A549 (cell line): ENCODE data around the gene CPLANE2. TPM values are rescaled to one million over a fixed set of nuclear protein-coding genes. Genes with fewer than 3 reads are reported as not detected.

Experiments
- ATAC-seq, 2 experiments: fragments of 200-7000 bp in 1 of 2; fragments of >200 bp in 1 of 2; cut with Nextera tagmentation in 1 of 2; cut with Tn5 transposase in 1 of 2; 3 replicates each; pipeline versions ENCODE4 v1.8.0 to v1.9.1; 2018 to 2020; ENCODE audit warnings: mild to moderate bottlenecking in 1 of 2, moderate library complexity in 1 of 2
- CTCF ChIA-PET: fragments of 300-600 bp; sonication (Branson Sonifier 250); formaldehyde crosslinking; extraction: SDS; loops from one replicate; lab custom pipeline; 2021; ENCODE audit warnings: antibody characterized with exemption, inconsistent platforms; lab: Yijun Ruan, JAX
- POLR2A ChIA-PET: fragments of 350-600 bp; formaldehyde crosslinking; extraction: SDS; loops from one replicate; lab custom pipeline; 2021; ENCODE audit warnings: antibody characterized with exemption, inconsistent platforms; lab: Yijun Ruan, JAX
- DNase-seq, 2 experiments: peaks; one replicate each; pipeline versions ENCODE4 v3.0.0 to v3.0.0-alpha.2; 2011 to 2016; ENCODE audit warnings: low read depth in 1 of 2, low spot score in 1 of 2
- FAIRE-seq: peaks from 2 replicates; lab custom pipeline; 2011; peaks lifted over from hg19 to GRCh38; lab: Jason Lieb, UNC
- H3K27ac ChIP-seq, 2 experiments: fragments of >200 bp; sonication (Bioruptor Twin); formaldehyde crosslinking; 3 replicates each; pipeline ENCODE4 v1.5.1; 2016 to 2017
- H3K4me1 ChIP-seq: fragments of >200 bp; sonication (Bioruptor Twin); formaldehyde crosslinking; 3 replicates; pipeline ENCODE4 v1.6.1; 2016
- H3K4me2 ChIP-seq: fragments of >200 bp; sonication (Bioruptor Twin); formaldehyde crosslinking; 3 replicates; pipeline ENCODE4 v1.6.1; 2016
- H3K4me3 ChIP-seq: fragments of >200 bp; sonication (Bioruptor Twin); formaldehyde crosslinking; 3 replicates; pipeline ENCODE4 v1.5.1; 2016
- H3K9me3 ChIP-seq: fragments of >200 bp; sonication (Bioruptor Twin); formaldehyde crosslinking; 3 replicates; pipeline ENCODE4 v1.6.1; 2016
- BHLHE40 ChIP-seq: IDR thresholded peaks from 2 replicates; pipeline ENCODE4 v1.6.1; 2012; ENCODE audit warnings: low read depth, low read length, inconsistent platforms
- CEBPB ChIP-seq, 2 experiments: fragments of >200 bp in 1 of 2; sonication (Bioruptor Twin) in 1 of 2; formaldehyde crosslinking in 1 of 2; IDR thresholded peaks; 2 replicates each; pipeline ENCODE4 v1.6.1; 2012 to 2016
- EHF ChIP-seq: fragments of 250-450 bp; sonication (Bioruptor Pico); IDR thresholded peaks from 2 replicates; pipeline ENCODE4 v1.5.0; 2020; ENCODE audit warnings: mild to moderate bottlenecking
- FOSB ChIP-seq: fragments of 250-450 bp; sonication (Bioruptor Pico); IDR thresholded peaks from 2 replicates; pipeline ENCODE4 v1.5.0; 2020; ENCODE audit warnings: mild to moderate bottlenecking, moderate library complexity
- FOSL2 ChIP-seq, 2 experiments: fragments of 450-650 bp in 1 of 2; fragments of >200 bp in 1 of 2; sonication (Bioruptor Twin) in 1 of 2; formaldehyde crosslinking; IDR thresholded peaks; 2 replicates each; pipeline versions ENCODE4 v1.5.0 to v1.6.1; 2016 to 2020; ENCODE audit warnings: mild to moderate bottlenecking in 1 of 2, moderate library complexity in 1 of 2
- GATA3 ChIP-seq: IDR thresholded peaks from 2 replicates; pipeline ENCODE4 v1.6.1; 2012; ENCODE audit warnings: borderline replicate concordance
- HOXB13 ChIP-seq: fragments of 250-450 bp; sonication (Bioruptor Pico); IDR thresholded peaks from 2 replicates; pipeline ENCODE4 v1.5.0; 2020; ENCODE audit warnings: low read depth, mild to moderate bottlenecking, moderate library complexity
- HOXB5 ChIP-seq: fragments of 250-450 bp; sonication (Bioruptor Pico); IDR thresholded peaks from 2 replicates; pipeline ENCODE4 v1.5.0; 2020; ENCODE audit warnings: mild to moderate bottlenecking, moderate library complexity
- JUNB ChIP-seq: fragments of >200 bp; sonication (Bioruptor Twin); formaldehyde crosslinking; IDR thresholded peaks from 2 replicates; pipeline ENCODE4 v1.6.1; 2016
- KDM1A ChIP-seq: fragments of 200-600 bp; sonication (generic); IDR thresholded peaks from 2 replicates; pipeline ENCODE4 v1.6.1; 2016; ENCODE audit warnings: low read depth, mild to moderate bottlenecking
- NPAS2 ChIP-seq: fragments of 250-450 bp; sonication (Bioruptor Pico); IDR thresholded peaks from 2 replicates; pipeline ENCODE4 v1.8.0; 2022; ENCODE audit warnings: mild to moderate bottlenecking, moderate library complexity, borderline replicate concordance
- RAD21 ChIP-seq, 2 experiments: fragments of >200 bp in 1 of 2; sonication (Bioruptor Twin) in 1 of 2; formaldehyde crosslinking in 1 of 2; IDR thresholded peaks in 1 of 2; conservative IDR thresholded peaks in 1 of 2; 2 replicates in 1 of 2; 3 replicates in 1 of 2; pipeline ENCODE4 v1.6.1; 2012 to 2018; ENCODE audit warnings: inconsistent platforms in 1 of 2
- REST ChIP-seq: fragments of 200-600 bp; sonication (generic); IDR thresholded peaks from 2 replicates; pipeline ENCODE4 v1.6.1; 2016; ENCODE audit warnings: antibody characterized with exemption, mild to moderate bottlenecking, moderate library complexity
- SMC3 ChIP-seq: fragments of >200 bp; sonication (Bioruptor Twin); formaldehyde crosslinking; IDR thresholded peaks from 3 replicates; pipeline ENCODE4 v1.6.1; 2018; ENCODE audit warnings: inconsistent platforms
- ZC3H11A ChIP-seq: fragments of 450-650 bp; IDR thresholded peaks from 2 replicates; pipeline ENCODE4 v1.6.1; 2014; ENCODE audit warnings: antibody characterized with exemption, mild to moderate bottlenecking
- ZSCAN20 ChIP-seq: fragments of 250-450 bp; sonication (Bioruptor Pico); IDR thresholded peaks from 2 replicates; pipeline ENCODE4 v1.8.0; 2022; ENCODE audit warnings: mild to moderate bottlenecking, moderate library complexity
- WGBS: methylation state at CpG from one replicate; pipeline ENCODE4 v1.1.6; 2017; ENCODE audit errors: missing lambda C conversion rate; 5-methylcytosine and 5-hydroxymethylcytosine counted together
- polyA plus RNA-seq, 4 experiments: library from polyadenylated mRNA; depleted of rRNA in 3 of 4; stranded (reverse); fragments of >200 nt; fragmentation: RNase III in 1 of 4; extraction: RNeasy Plus Mini Kit Qiagen cat#74134 plus additional on column Dnase treatment in 1 of 4; gene quantifications; 2 replicates in 3 of 4; 3 replicates in 1 of 4; pipeline ENCODE4 v1.2.3, GENCODE V29; 2011 to 2017
- TF ChIP-seq, protein P1 (sequence below): fragments of >200 bp; sonication (Bioruptor Twin); formaldehyde crosslinking; IDR thresholded peaks from 3 replicates; pipeline ENCODE4 v1.5.1; 2016
- TF ChIP-seq, protein P2 (sequence below): IDR thresholded peaks from 2 replicates; pipeline ENCODE4 v1.6.1; 2012
- TF ChIP-seq, protein P3 (sequence below): fragments of >200 bp; sonication (Bioruptor Twin); formaldehyde crosslinking; IDR thresholded peaks from 3 replicates; pipeline ENCODE4 v1.6.1; 2016
- TF ChIP-seq, protein P4 (sequence below): fragments of 250-450 bp; sonication (Bioruptor Pico); IDR thresholded peaks from 2 replicates; pipeline ENCODE4 v1.5.0; 2021; ENCODE audit warnings: mild to moderate bottlenecking, moderate library complexity, borderline replicate concordance

CPLANE2 gene
- polyA plus RNA-seq, 2 of the 4 experiments (the other 2 are of a cell fraction): 2.4 to 3.7 TPM

GRCh38 chr1:16281765-16282164 is 44.8 kb upstream of the CPLANE2 start:
- H3K27ac ChIP-seq: no peak overlapping the region
- CTCF ChIA-PET: interaction anchor here (0.8 kb wide), 1 partner anchor 43 kb away, joined by 4 read pairs; no protein-coding TSS in a partner anchor

DNA sequence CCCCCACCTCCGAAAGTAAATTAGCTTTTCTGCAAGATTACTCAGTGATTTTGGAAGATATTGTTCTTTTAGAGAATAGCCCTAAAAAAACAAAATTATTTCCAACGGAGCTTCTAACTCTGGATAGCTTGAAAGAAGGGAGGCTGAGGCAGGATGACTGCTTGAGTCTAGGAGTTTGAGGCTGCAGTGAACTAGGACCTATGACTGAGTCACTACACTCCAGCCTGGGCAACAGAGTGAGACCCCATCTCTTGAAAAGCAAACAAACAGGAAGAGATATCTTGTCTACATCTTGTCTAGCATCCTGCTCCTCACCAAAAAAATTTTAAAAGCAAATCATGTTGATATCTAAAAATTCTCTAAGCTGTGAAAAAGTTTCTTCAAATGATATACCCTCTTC is 42.2 kb upstream of the CPLANE2 start:
- no peaks in the 10 kb centered on the region for H3K9me3 ChIP-seq
- CTCF ChIA-PET: interaction anchor here (1.0 to 1.3 kb wide), 2 partner anchors 16 to 18 kb away, joined by 3 to 5 read pairs; no protein-coding TSS in a partner anchor
- no peak overlapping the region for H3K4me3 ChIP-seq
- DNase-seq: no peak
- WGBS: 89% methylated on average over 2 of the region's 2 CpGs
- no peak overlapping the region for H3K4me2 ChIP-seq
- POLR2A ChIA-PET: no interaction called here
- FAIRE-seq: no peak
- ATAC-seq: no peak
- no peaks in the 10 kb centered on the region for H3K4me1 ChIP-seq
- H3K27ac ChIP-seq: no peak overlapping the region
- TF ChIP-seq, protein P1, sequence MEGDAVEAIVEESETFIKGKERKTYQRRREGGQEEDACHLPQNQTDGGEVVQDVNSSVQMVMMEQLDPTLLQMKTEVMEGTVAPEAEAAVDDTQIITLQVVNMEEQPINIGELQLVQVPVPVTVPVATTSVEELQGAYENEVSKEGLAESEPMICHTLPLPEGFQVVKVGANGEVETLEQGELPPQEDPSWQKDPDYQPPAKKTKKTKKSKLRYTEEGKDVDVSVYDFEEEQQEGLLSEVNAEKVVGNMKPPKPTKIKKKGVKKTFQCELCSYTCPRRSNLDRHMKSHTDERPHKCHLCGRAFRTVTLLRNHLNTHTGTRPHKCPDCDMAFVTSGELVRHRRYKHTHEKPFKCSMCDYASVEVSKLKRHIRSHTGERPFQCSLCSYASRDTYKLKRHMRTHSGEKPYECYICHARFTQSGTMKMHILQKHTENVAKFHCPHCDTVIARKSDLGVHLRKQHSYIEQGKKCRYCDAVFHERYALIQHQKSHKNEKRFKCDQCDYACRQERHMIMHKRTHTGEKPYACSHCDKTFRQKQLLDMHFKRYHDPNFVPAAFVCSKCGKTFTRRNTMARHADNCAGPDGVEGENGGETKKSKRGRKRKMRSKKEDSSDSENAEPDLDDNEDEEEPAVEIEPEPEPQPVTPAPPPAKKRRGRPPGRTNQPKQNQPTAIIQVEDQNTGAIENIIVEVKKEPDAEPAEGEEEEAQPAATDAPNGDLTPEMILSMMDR: no peak
- TF ChIP-seq ZC3H11A (no peak), CEBPB (IDR thresholded peaks at IDR 0.05) (no peak), RAD21 (conservative IDR thresholded peaks at IDR 0.05 in 1 of 2, IDR thresholded peaks at IDR 0.05 in 1 of 2) (no peak), BHLHE40 (no peak), REST (no peak), GATA3 (no peak), FOSL2 (IDR thresholded peaks at IDR 0.05) (no peak), FOSL2 (CRISPR knock-in tag; IDR thresholded peaks at IDR 0.05) (no peak), FOSB (CRISPR knock-in tag) (no peak), HOXB13 (CRISPR knock-in tag) (no peak), NPAS2 (no peak), SMC3 (no peak), ZSCAN20 (CRISPR knock-in tag) (no peak)
- TF ChIP-seq, protein P2, sequence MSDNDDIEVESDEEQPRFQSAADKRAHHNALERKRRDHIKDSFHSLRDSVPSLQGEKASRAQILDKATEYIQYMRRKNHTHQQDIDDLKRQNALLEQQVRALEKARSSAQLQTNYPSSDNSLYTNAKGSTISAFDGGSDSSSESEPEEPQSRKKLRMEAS: no peak
- TF ChIP-seq, protein P3, sequence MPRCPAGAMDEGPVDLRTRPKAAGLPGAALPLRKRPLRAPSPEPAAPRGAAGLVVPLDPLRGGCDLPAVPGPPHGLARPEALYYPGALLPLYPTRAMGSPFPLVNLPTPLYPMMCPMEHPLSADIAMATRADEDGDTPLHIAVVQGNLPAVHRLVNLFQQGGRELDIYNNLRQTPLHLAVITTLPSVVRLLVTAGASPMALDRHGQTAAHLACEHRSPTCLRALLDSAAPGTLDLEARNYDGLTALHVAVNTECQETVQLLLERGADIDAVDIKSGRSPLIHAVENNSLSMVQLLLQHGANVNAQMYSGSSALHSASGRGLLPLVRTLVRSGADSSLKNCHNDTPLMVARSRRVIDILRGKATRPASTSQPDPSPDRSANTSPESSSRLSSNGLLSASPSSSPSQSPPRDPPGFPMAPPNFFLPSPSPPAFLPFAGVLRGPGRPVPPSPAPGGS: no peak

More at GRCh38 chr1:16281765-16282164, 44.8 kb upstream of the CPLANE2 start:
- POLR2A ChIA-PET: no interaction called here
- no peak overlapping the region for H3K4me3 ChIP-seq
- no peaks in the 10 kb centered on the region for H3K9me3 ChIP-seq
- ATAC-seq (no peak), DNase-seq (no peak), FAIRE-seq (no peak)
- no peak overlapping the region for H3K4me2 ChIP-seq
- 88% methylated on average over 2 of the region's 2 CpGs for WGBS
- no peaks in the 10 kb centered on the region for H3K4me1 ChIP-seq
- TF ChIP-seq HOXB5: no peak
- TF ChIP-seq, protein P1: no peak
- no peak for TF ChIP-seq JUNB
- TF ChIP-seq, protein P2: no peak
- no peak for TF ChIP-seq RAD21 (conservative IDR thresholded peaks at IDR 0.05 in 1 of 2, IDR thresholded peaks at IDR 0.05 in 1 of 2)
- TF ChIP-seq KDM1A: no peak
- TF ChIP-seq, protein P3: no peak
- TF ChIP-seq FOSB (CRISPR knock-in tag): no peak
- TF ChIP-seq, protein P4, sequence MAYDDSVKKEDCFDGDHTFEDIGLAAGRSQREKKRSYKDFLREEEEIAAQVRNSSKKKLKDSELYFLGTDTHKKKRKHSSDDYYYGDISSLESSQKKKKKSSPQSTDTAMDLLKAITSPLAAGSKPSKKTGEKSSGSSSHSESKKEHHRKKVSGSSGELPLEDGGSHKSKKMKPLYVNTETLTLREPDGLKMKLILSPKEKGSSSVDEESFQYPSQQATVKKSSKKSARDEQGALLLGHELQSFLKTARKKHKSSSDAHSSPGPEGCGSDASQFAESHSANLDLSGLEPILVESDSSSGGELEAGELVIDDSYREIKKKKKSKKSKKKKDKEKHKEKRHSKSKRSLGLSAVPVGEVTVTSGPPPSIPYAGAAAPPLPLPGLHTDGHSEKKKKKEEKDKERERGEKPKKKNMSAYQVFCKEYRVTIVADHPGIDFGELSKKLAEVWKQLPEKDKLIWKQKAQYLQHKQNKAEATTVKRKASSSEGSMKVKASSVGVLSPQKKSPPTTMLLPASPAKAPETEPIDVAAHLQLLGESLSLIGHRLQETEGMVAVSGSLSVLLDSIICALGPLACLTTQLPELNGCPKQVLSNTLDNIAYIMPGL: no peak
- no peak for TF ChIP-seq EHF
